ENCODE measurements around the gene SLAMF6.

- TF ChIP-seq EP300 (IDR thresholded peaks at IDR 0.05; ENCODE audit: low read depth) (no peak), CTCF (IDR thresholded peaks at IDR 0.05) (no peak)
Measured at GRCh38 chr1:160499631-160500030, 23.4 kb downstream of the SLAMF6 start.
